NCI-H1436 treated with DMSO at 0.1 percent for 48 hours (cell line): ENCODE results near the gene ANO8.
"Not testable (repeated sequence)": the region's sequence is repeated elsewhere in the genome, so short reads cannot be mapped to it uniquely, and the experiment has no call there.

Experiments used
- DNase-seq: peaks from one replicate; lab custom pipeline; 2025; lab: John Stamatoyannopoulos, UW

Gene ANO8

DNA sequence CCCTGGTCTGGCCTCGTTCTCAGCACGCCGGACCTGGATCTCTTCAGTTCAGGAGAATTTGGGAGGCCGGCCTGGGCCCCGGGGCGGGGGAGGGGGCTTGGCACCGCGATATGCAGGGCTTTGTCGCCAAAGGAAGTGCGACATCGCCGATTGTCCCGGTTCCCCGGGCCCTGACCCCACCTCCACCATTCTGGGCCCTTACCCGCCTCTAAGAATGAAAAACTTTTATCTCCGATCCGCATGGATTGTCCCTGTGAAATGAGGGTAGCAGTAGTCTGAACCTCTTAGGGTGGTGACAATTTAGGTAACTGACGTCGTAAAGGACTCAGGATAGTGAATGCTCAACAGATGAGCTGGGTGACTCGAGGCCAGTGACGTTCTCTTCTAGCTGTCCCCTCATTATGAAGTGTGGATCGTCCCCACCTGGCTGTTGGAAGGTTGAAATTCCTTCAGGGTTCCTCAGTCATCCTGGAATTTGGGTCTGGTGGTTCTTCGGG is 24.6 kb downstream of the ANO8 start:
- DNase-seq = no peak

DNA sequence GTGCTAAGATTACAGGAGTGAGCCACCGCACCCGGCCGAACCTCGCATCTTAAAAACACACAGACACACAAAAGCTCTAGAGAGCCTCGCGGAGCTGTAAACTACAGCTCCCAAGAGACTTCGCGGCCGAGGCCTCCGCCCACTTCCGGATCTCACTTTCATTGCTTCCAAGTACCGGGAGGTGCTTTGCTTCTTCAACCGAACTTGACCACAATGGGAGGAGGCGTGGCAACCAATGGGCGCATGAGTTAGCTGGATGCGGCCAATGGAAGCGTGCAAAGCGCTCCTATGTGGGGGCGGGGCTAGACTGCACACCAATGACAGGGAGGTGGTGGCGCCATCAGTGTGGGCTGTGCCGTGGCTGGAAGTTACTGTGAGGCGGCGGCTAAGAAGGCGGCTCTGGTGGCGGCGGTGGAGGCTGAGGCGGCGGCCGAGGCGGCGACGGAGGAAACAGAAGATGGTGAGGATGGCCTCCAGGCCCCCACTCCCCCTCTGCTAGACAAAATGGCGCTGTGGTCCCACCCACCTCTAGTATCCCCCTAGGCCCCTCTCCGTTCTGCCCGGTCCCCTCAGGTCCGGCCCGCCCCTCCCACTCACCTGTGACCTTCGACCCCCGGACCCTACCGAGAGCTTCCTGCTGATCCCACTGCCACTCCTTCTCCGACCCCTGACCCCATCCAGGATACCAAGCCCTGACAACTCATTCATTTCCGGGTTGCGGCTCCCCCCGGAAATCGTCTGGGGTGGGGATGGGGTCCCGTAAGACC is 25.3 kb downstream of the ANO8 start, which contains the start of gene DDA1:
Gene DDA1 (plus strand): TSS at position 366 of the 767 bp plus-strand sequence. CDS start 92 bp downstream, at position 458.
- peak; percentile 98 for DNase-seq

DNA sequence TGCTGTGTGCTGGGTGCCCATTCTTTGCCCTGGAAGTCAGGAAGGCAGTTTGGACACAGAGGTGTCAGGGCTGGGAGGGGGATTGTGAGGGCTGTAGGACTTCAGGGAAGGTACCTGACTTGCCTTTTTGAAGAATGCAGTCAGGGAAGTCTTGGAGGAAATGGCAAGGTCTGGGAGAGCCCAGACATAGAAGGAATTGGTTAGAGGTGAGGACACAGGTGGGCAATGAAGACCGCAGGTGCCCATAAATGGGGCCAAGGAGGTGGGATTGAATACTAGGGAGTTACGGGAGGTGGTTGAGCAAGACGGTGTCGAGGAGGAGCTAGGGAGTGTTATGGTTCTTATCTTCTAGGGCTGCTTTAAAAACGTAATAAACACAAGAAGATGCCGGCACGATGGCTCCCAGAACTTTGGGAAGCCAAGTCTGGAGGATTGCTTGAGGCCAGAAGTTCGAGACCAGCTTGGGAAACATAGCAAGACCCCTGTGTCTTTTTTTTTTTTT is 26.7 kb downstream of the ANO8 start:
- DNase-seq = no peak

DNA sequence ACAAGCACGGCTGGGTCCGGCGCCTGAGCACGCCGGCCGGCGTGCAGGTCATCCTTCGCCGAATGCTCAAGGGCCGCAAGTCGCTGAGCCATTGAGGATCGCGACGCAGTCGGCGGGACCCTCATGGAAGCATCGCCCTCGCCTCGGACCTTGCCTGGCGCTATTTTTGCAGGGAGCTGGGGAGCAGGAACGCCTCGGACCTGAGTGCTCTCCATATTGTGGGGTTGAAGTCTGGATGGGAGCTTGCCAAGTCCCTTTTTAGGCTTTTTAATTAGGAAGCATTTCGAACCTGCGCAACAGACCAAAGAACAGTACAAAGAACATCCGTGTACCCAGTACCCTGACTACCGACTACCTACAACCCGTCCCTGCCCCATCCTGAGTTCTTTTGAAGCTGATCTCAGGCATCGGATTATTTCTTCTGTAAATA is 28.4 kb downstream of the ANO8 start:
- no peak for DNase-seq

DNA sequence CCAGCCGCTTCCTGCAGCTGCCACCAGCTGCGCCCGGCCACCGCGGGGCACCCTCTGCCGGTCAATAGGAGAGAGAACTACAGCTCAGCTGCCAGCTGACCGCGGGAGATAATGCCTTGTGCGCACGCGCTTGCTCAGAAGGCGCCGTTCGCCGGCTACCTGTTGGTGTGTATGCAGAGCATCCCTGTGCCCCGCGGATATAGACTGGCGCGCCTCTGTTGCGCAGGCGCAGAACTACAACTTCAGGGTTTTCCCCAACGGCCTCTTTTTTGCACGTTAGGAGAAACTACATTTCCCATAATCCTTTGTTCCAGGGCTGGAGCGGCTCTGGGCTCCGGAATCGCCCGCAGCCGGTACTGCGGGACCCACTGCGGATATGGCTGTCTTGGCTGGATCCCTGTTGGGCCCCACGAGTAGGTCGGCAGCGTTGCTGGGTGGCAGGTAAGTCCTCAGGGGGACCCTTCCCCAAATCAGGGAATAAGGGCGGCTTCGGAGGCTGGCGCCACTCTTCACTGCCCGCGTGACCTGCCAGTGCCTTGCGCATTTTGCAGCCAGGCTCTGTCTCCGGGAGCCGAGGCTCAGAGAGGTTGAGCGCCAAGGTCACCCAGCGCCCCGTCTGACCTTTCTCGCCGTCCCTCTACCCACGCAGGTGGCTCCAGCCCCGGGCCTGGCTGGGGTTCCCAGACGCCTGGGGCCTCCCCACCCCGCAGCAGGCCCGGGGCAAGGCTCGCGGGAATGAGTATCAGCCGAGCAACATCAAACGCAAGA is 29.0 kb downstream of the ANO8 start, which contains the start of gene MRPL34:
Gene MRPL34 (plus strand): TSS at position 356 of the 768 bp plus-strand sequence. CDS start 21 bp downstream, at position 377.
- peak; percentile 96 for DNase-seq

DNA sequence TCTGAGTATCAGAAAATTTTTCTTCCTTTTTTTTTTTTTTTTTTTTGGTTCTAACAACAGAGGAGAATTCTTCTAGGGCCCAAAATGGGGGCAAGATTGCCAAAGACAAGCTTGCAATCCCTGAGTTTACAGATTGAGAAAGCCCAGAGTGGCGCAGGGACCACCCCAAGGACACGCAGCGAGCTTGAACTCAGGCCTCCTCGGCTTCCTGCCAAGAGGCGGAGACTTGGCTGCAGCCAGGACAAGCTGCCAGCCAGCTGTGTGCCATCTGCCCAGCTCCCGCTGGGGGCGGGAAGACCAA is 29.5 kb downstream of the ANO8 start:
- no peak for DNase-seq

DNA sequence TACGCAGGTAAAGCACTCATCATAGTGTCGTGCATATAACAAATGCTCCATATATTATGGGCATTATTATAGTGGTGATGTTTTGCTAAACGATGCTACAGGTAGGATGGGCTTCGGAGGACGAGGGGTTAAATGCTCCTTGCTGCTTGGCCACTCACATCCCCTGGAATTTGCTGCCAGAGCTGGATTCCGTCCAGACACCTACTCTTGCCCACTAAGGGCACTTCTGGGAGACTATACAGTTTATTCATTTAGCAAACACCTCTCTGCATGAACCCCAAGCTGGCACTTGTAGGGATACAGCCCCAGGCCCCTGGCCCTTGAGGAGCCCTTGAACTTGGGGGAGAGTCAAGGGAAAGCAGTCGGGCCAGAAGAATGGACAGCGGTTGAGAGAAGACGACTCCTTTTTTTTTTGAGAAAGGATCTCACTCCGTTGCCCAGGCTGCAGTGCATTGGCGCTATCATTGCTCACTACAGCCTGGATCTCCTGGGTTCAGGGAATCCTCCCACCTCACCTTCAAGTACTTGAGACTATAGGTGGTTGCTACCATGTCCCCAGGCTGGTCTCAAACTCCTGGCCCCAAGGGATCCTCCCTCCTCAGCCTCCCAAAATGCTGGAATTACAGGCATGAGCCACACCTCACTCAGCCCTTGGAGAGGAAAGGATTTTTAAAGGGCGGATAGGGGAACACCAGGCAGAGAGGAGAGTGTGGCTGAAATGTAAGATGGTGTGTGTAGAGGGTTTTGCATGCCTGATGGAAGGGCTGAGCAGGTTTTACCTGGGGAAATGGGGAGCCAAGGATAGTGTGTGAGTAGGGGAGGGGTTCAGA is 30.1 kb downstream of the ANO8 start:
- no peak for DNase-seq

DNA sequence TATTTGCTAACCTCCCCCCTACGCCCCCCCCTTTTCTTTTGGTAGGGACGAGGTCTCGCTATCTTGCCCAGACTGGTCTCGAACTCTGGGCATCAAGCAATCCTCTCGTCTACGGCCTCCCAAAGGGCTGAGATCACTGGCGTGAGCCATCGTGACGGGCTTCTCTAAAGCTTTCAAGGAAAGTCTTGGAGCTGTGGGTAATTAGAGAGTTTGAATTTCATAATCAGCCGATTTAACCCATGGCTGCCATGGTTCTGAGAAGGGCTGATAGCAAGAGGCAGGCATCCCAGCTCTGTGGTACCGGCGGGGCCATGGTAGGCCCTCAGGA is 30.8 kb downstream of the ANO8 start:
- DNase-seq = no peak

DNA sequence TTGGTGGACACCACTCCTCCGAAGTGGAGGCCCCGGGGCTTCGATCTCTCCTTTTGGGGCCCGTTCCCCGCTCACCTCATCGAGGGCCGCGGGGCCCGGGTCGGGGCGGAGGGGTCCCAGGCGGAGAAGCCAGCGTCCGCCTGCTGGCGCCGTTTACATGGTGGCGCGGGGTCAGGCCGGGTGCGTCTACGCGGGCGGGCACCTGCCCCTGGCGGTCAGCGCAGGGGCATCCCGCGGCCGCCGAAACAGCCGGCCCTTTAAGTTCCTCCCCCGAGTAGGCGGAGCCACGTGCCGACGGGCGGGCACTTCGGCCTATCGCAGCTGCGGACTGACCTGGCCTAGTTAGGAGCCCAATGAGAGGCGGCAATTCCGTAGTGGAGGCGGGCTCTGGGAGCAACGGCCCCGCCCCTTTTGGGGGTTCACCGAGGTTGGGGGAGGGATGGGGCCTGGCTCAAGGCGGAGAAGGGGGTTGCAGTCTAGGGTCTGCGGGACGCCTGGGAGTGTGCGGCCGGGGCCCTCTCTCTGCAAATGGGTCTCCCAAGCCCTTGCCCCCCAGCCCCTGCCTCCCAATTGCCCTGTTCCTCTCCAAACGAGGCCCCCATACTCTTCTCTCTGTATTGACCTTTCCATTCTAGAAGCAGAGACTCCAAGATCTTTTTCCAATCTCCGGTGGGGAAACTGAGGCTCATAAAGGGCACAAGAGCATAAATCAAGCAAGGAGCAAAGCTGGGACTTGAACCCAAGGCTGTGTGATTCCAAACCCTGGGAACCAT is 31.3 kb downstream of the ANO8 start, which contains the start of gene ABHD8:
Gene ABHD8 (minus strand): TSS at position 259 of the 773 bp plus-strand sequence. CDS start 1,809 bp downstream, outside the sequence.
- peak; percentile 68 for DNase-seq

DNA sequence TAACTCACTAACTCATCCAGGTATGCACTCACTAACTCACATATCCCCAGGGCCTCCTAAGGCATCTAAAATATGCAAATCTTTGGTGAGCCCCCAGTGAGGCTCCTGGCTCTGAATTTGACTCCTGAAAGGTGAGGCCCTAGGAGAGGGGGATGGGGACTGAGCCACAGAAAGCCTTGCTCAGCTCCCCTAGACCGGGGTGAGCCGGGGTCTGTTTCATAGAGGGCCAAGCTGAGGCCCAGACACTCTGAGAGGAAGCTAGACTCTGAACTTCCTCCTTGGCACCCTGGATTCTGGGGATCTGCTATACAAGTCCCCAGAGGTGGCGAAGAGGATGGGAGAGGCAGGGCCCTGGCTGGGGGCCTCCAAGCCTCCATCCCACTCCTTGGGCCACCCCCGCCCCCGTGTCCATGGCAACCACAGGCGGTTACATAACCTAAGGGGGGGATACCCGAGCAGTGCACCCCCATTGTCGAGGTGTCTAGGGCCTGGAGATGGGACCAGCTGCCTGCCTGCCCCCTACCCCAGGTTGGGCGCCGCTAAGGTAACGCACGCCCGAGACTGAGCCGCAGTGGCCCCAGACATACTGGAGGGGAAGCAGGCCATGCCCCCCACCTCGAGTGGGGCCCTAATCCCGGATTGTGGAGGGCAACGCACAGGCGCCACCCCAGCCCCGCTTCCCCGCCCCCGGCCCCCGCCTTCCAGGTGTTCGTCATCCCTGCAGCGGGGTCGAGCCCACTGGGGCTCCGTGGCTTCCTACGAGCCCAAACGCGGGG is 32.1 kb downstream of the ANO8 start:
- DNase-seq = no peak

DNA sequence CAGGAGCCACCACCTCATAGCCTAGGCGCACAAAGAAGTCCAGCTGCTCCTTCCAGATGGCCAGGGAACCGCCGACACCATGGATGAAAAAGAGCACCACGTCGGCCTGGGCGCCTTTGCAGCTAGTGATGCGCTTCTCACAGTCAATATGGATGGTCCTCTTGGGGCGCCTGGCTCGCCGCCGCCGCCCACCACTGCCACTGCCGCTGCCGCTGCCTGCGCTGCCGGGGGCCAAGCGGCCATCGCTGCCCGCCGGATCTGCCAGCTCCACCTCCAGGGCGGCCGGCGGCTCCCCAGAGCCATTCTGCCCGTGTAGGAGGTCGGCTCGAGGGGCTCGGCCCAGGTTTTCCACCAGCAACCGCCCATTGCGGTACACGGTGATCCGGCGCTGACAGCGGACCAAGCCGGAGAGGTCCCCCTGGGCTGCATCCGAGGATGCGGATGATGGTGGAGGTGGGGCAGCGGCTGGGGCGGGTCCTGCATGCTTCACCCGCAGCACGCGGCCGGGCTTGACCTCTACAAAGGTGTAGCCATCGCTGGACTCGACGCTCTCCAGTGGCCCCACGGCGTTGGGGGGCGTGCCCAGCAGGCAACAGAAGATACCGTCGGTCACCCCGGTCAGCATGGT is 33.5 kb downstream of the ANO8 start:
- no peak for DNase-seq

DNA sequence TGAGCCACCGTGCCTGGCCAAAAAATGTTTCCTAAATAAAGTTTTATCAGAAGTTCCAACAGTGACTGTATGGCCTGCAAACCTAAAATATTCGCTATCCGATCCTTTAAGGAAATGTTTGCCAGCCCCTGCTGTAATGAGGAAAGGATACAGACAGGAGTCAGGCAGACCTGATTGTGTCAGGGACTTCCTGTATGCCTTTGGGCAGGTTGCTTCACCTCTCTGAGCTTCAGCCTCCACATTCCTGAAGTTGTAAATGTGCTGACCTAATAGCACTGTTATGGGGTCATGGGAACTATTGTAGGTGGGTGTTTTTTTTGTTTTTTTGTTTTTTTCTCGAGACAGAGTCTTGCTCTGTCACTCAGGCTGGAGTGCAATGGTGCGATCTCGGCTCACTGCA is 37.7 kb downstream of the ANO8 start:
- DNase-seq = no peak

DNA sequence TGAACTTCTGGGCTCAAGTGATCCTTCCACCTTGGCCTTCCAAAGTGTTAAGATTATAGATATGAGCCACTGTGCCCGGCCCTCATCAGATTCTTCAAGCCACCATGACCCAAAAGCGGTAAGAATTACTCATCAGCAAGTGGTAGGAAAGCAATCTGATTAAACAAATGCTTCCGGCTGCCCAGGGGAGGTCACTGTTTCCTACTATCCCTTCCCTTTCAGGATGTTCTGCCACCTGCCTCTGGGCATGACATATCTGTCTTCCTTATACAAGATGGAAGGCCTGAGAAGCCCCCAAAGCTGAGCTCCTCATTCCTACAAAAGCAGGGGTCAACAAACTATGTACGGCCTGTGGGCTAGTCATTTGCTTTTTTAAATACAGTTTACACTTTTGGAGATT is 38.4 kb downstream of the ANO8 start:
- DNase-seq = no peak

DNA sequence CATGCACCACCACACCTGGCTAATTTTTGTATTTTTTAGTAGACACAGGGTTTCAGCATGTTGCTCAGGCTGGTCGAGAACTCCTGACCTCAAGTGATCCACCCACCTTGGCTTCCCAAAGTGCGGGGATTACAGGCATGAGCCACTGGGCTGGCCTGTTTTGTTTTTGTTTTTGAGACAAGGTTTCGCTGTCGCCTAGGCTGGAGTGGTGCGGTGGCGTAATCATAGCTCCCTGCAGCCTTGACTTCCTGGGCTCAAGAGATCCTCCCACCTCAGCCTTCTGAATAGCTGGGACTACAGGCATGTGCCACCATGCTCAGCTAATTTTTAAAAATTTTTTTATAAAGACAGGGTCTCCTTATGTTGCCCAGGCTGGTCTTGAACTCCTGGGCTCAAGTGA is 39.1 kb downstream of the ANO8 start:
- not testable (repeated sequence) for DNase-seq

DNA sequence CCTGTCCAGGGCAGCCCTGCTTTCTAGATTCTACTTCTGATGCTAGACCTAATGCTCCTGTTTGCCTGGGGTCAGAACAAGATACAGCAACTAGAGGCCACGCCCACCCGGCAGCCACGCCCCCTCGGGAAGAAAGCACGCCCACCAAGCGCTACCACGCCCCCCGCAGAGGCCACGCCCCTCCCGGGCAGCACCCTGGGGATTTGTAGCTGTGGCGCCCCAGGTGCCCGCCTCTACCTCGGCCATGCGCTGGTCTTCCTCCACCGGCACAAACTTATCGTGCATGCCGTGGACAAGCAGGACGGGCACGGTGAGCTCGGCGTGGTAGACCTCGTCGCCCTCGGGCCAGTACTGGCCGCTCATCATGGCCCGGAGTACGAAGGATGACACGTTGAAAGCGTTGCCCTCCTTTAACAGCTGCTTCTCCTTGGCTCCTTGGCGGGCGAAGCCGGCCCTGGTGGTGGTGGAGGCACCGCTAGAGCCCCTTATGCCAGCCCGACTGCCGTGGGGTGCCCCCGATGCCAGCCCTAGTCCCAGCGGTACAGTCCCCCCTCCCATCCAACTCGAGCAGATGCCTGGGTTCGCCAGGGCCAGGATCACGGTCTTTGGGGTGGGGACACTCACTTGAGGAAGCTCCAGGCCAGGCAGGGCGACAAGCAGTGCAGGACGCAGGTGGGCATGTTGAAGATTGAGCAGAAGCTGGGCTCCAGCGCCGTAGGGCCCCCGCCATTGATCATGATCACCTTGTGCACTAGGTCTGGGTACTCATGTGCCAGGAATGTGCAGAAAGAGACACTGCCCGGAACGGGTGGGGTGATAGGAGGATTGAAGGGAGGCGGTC is 40.4 kb downstream of the ANO8 start:
- no peak for DNase-seq

DNA sequence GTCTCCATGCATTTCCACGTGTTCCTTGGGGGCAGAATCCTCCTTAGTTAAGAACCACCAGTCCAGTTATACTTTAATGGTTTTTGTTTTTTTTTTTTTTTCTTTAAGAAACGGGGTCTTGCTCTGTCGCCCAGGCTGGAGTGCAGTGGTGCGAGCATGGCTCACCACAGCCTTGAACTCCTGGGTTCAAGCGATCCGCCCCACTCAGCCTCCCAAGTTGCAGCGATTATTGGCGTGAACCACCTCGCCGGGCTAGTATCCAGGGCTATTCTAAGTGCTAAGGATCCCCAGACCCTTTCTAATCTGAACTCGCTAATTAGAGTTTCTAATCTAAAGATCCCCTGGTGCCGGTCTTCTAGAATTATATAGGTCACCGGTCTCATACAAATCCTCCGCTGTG is 41.0 kb downstream of the ANO8 start:
- DNase-seq = no peak

DNA sequence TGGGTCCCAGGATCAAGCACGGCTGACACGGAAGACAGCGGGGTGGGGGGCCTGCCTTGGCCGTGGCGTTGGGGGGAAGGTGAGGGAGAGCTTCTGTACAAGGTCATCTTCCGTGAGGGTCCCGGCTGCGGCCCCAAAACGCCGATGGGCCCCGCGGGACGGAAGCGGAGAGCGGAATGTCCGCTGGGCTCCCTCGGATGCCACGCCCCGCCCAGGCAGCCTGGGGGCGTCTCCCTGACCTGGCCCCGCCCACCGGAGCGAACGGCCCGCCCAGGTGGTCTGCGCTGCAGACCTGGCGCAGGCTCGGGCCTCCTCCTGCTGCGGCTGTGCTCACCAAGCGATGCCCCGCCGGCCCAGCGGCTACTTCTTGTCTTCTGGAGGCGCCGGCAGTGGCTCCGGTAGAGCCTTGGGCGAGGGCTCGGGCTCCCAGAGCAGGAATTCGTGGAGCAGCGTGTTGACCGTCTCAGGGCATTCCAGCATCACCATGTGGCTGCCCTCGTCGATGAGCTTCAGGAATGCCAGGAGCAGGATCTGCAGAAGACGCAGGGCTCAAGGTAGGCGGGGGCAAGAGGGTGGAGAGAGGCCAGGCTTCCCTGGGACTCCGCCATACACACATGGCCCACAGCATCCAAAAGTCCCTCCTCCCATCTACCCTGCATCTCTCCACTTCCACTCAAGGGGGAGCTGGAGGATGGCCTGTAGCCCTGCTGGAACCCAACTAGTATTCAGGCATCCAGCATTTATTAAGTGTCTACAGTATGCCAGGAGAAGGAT is 42.2 kb downstream of the ANO8 start:
- no peak for DNase-seq

DNA sequence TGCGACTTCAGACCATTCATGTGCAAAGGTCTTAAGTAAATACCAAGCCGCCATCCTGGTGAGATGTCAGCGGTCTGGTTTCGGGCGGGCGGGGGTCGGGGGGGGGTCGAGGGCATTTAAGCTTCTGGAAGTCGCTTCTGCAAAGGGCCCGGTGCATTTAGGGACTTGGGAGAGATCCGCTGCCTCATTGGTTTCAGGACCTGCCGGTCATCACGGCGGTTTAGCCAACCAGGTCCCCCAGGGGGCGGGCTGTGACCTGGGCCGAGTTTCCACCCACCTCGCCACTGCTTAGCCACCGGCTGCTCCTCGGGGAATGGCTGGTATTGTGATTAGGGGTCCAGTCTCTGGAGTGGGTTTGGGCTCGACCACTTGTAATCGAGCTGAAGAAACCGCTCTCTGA is 45.2 kb downstream of the ANO8 start:
- DNase-seq = no peak
